ENCODE data around the gene ROBO2.

The ROBO2 gene

GRCh38 chr3:77530870-77531269, 491.0 kb downstream of the ROBO2 start:
- peak overlapping the region; percentile 54 for H3K4me3 ChIP-seq
- TF ChIP-seq CTCF (IDR thresholded peaks at IDR 0.05): no peak
- DNase-seq (ENCODE audit: low spot score): no peak
- H3K27ac ChIP-seq: peak overlapping the region; percentile 51 to 69

DNA sequence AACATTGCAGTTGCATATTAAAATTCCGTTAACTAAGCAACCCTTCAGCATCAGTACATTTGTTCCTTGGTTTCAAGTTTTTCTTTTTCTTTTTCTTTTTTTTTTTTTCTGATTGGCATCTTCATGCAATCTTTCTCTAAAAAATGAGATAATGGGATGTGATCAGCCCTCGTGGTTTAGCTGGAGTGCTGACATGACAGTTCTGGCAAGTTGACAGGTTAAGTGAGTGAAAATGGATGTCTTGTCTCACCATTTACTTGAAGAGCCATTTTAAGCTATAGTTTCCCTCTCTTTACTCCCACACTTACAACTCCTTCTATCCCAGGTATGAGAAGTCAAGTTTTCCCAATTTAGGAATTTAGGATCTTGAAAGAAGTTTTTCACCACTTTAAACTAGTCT, 495.2 kb downstream of the ROBO2 start:
- Histone ChIP-seq H3K27ac (no peak overlapping the region), H3K4me3 (no peak overlapping the region)
- no peak for DNase-seq (ENCODE audit: low spot score)
- TF ChIP-seq CTCF (IDR thresholded peaks at IDR 0.05): no peak

- Histone ChIP-seq H3K27ac (no peak overlapping the region), H3K4me3 (no peak overlapping the region)
- TF ChIP-seq CTCF (IDR thresholded peaks at IDR 0.05): no peak
- no peak for DNase-seq (ENCODE audit: low spot score)
These were observed 496.3 kb downstream of the ROBO2 start for GRCh38 chr3:77536038-77536775.

- TF ChIP-seq CTCF (IDR thresholded peaks at IDR 0.05): no peak
- Histone ChIP-seq H3K4me3 (no peak overlapping the region), H3K27ac (no peak overlapping the region)
- DNase-seq (ENCODE audit: low spot score): no peak
These were observed 499.1 kb downstream of the ROBO2 start for GRCh38 chr3:77539014-77539413.

DNA sequence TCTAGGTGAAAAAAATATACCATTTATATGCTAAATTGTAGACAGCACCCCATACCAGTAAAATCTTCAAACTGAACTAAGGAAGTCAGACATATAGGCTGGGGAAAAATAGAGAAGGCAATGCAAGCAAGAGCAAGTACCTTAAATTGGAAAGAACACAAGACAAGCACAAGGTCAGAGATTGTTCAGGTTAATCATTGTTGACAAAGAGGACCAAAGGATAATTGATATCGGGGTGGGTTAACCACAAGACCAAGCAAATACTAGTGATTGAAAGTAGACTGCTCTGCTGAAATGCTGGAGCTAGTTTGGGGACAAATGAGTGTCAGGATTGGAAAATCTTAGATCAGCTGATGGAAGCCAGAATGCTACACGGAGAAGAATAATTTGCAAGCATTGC, 499.8 kb downstream of the ROBO2 start:
- TF ChIP-seq CTCF (IDR thresholded peaks at IDR 0.05): no peak

DNA sequence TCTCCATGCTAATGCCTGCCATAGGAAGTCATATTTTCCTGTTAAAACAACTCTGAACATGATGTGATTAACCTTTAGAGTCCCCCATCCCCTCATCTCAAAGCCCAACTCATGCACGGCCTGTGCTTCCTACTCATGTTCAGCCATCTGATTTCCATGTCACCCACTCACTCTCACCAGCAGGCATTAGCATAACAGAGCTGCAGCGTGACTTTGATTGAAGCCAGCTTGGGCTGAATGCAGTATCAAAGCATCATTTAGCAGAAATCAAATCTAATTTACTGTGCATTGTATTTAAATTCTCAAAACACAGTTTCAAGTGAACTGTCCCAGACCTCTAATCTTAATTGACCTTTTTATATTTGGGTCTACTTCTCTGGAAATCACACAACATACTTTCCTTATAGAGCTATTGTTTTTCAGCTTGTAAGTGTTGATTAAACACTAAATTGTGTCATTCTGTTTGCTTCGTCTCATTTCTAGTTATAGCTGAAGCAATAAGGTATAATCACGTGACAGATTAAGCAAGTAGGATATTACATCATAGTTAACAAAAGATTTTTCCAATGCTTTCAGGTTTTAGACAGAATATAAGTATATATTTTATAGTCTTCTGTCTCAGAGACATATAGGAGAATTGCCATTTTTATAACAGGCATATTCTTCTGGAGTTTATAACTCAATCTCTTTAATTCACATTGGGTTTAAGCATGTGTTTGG, 501.5 kb downstream of the ROBO2 start:
- no peak for TF ChIP-seq CTCF (IDR thresholded peaks at IDR 0.05)
- Histone ChIP-seq H3K4me3 (no peak overlapping the region), H3K27ac (no peak overlapping the region)
- DNase-seq (ENCODE audit: low spot score): no peak

More for the DNA sequence above, 499.8 kb downstream of the ROBO2 start:
- Histone ChIP-seq H3K27ac (no peak overlapping the region), H3K4me3 (no peak overlapping the region)
- DNase-seq (ENCODE audit: low spot score): no peak

DNA sequence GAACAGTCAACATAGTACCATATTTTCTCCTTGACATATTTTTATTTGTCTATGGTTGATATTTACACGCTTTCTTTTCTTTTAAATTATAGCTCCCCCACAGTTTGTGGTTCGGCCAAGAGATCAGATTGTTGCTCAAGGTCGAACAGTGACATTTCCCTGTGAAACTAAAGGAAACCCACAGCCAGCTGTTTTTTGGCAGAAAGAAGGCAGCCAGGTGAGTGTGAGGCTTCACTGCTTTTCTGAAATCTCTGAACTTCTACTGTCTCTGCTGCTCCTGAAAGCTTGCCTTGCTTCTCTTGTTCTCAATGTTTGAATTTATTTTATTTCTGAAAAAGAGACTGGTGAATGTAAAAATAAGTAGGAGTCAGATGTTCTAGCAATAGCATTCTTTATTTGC, 506.3 kb downstream of the ROBO2 start:
- no peak for TF ChIP-seq CTCF (IDR thresholded peaks at IDR 0.05)
- DNase-seq (ENCODE audit: low spot score): no peak
- Histone ChIP-seq H3K27ac (no peak overlapping the region), H3K4me3 (no peak overlapping the region)
